Measurements from ENCODE around the gene SPG11.

DNA sequence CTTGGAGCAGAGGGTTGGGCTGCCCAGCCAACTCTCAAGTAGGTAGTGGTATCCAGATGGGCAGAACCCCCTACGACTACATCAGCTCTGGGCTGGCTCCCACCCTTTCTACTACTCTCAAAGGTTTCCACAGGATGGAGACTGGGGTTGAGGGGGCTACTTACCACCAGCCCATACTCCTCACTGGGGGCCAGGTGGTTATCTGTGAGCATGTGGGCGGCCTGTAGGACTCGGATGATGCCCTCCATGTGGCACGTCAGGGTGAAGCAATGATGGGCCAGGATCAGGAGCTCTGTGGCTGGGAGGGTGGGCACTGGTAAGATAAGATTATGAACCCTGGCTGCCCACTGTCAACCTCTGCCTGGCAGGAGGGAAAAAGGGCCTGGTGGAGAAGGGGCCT, 93.1 kb downstream of the SPG11 start:
- TF ChIP-seq EZH2 (IDR thresholded peaks at IDR 0.05; ENCODE audit: borderline replicate concordance, insufficient read depth, low read depth, low read length, poor library complexity, severe bottlenecking) (no peak), CTCF (IDR thresholded peaks at IDR 0.05) (no peak)
